ENCODE data around the gene WIPF2. TPM values are rescaled to one million over a fixed set of nuclear protein-coding genes. Genes with fewer than 3 reads are reported as not detected.

WIPF2 gene
- total and polyA plus RNA-seq, 2 donors (not counting 1 experiment from before 2014, with no cell fraction given), result 7.7 to 48.4 TPM

- no peak overlapping the region for H3K27ac Mint-ChIP-seq
- H3K4me3 Mint-ChIP-seq, result no peak overlapping the region
- Histone ChIP-seq H3K27me3 (replicated peaks in 1 of 4; ENCODE audit: control extremely low read depth in 1 of 4, control insufficient read depth in 3 of 4, insufficient read depth in 4 of 4, low read length in 3 of 4) (no peaks in the 10 kb centered on the region), H3K79me2 (ENCODE audit: control insufficient read depth, insufficient read depth, low read length) (no peaks in the 10 kb centered on the region), H3K9ac (ENCODE audit: low read length) (no peak overlapping the region), H4K20me1 (ENCODE audit: control insufficient read depth, insufficient read depth, low read length, poor library complexity, severe bottlenecking) (no peaks in the 10 kb centered on the region), H3K36me3 (replicated peaks in 1 of 2; ENCODE audit: control extremely low read depth in 1 of 2, control insufficient read depth in 1 of 2, extremely low read depth in 1 of 2, insufficient read depth in 2 of 2, low read length in 1 of 2) (no peaks in the 10 kb centered on the region), H3K4me1 (ENCODE audit: control insufficient read depth in 2 of 2, insufficient read depth in 2 of 2, low read length in 2 of 2) (no peaks in the 10 kb centered on the region), H3K27ac (ENCODE audit: low read length in 2 of 2) (no peak overlapping the region), H2AFZ (ENCODE audit: insufficient read depth, low read depth, low read length, poor library complexity, severe bottlenecking) (no peak overlapping the region), H3K4me2 (replicated peaks; ENCODE audit: low read depth, low read length, poor library complexity, severe bottlenecking) (no peak overlapping the region), H3K4me3 (ENCODE audit: control extremely low read depth in 1 of 5, extremely low read depth in 1 of 5, insufficient read depth in 1 of 5, low read depth in 2 of 5, low read length in 4 of 5) (no peak overlapping the region), H3K9me3 (ENCODE audit: control extremely low read depth in 1 of 3, control insufficient read depth in 2 of 3, insufficient read depth in 1 of 3, low read length in 2 of 3) (no peaks in the 10 kb centered on the region)
- POLR2A ChIA-PET, result no interaction called here
- no peaks in the 10 kb centered on the region for H3K4me1 Mint-ChIP-seq
- DNase-seq (no peak), ATAC-seq (ENCODE audit: low read depth) (no peak)
- no peaks in the 10 kb centered on the region for H3K27me3 Mint-ChIP-seq
- CTCF ChIA-PET, result interaction anchor here (0.6 to 30.5 kb wide), 4 partner anchors 9 to 146 kb away, joined by 3 to 871 read pairs (median 3); partner anchors contain the start of gene GJD3
- intact Hi-C loops (cut with micrococcal nuclease), result no loop called here
- TF ChIP-seq EZH2 (IDR thresholded peaks at IDR 0.05; ENCODE audit: borderline replicate concordance, insufficient read depth, low read depth, low read length, poor library complexity, severe bottlenecking), result no peak
- no peak for TF ChIP-seq CTCF (IDR thresholded peaks at IDR 0.05)
- no peaks in the 10 kb centered on the region for H3K9me3 Mint-ChIP-seq (ENCODE audit: insufficient read depth)
- 100% methylated on average over 1 of the region's 5 CpGs for WGBS (ENCODE audit: insufficient coverage)
These were observed 76.7 kb downstream of the WIPF2 start for GRCh38 chr17:40295488-40296436.

GRCh38 chr17:40297511-40297910 lies 78.4 kb downstream of the WIPF2 start:
- H3K4me3 ChIP-seq (ENCODE audit: control extremely low read depth in 1 of 5, extremely low read depth in 1 of 5, insufficient read depth in 1 of 5, low read depth in 2 of 5, low read length in 4 of 5), result no peak overlapping the region
- ChIA-PET POLR2A (no interaction called here), CTCF (interaction anchor here (1.0 to 30.5 kb wide), 4 partner anchors 8 to 497 kb away, joined by 3 to 871 read pairs (median 4); partner anchors contain the start of gene GJD3)
- H3K9me3 ChIP-seq (ENCODE audit: control extremely low read depth in 1 of 3, control insufficient read depth in 2 of 3, insufficient read depth in 1 of 3, low read length in 2 of 3), result no peaks in the 10 kb centered on the region
- H3K27ac Mint-ChIP-seq, result no peak overlapping the region
- H3K4me3 Mint-ChIP-seq, result no peak overlapping the region
- no peaks in the 10 kb centered on the region for H3K79me2 ChIP-seq (ENCODE audit: control insufficient read depth, insufficient read depth, low read length)
- DNase-seq, result no peak
- no peak overlapping the region for H2AFZ ChIP-seq (ENCODE audit: insufficient read depth, low read depth, low read length, poor library complexity, severe bottlenecking)
- no CpG with 5 or more reads among the region's 2 CpGs for WGBS (ENCODE audit: insufficient coverage)
- H4K20me1 ChIP-seq (ENCODE audit: control insufficient read depth, insufficient read depth, low read length, poor library complexity, severe bottlenecking), result no peaks in the 10 kb centered on the region
- no peaks in the 10 kb centered on the region for H3K4me1 ChIP-seq (ENCODE audit: control insufficient read depth in 2 of 2, insufficient read depth in 2 of 2, low read length in 2 of 2)
- H3K27me3 Mint-ChIP-seq, result no peaks in the 10 kb centered on the region
- H3K27ac ChIP-seq (ENCODE audit: low read length in 2 of 2), result no peak overlapping the region
- no peak for ATAC-seq (ENCODE audit: low read depth)
- H3K9me3 Mint-ChIP-seq (ENCODE audit: insufficient read depth), result no peaks in the 10 kb centered on the region
- H3K36me3 ChIP-seq (replicated peaks in 1 of 2; ENCODE audit: control extremely low read depth in 1 of 2, control insufficient read depth in 1 of 2, extremely low read depth in 1 of 2, insufficient read depth in 2 of 2, low read length in 1 of 2), result no peaks in the 10 kb centered on the region
- intact Hi-C loops (cut with micrococcal nuclease), result no loop called here
- H3K9ac ChIP-seq (ENCODE audit: low read length), result no peak overlapping the region
- no peaks in the 10 kb centered on the region for H3K4me1 Mint-ChIP-seq
- TF ChIP-seq CTCF (IDR thresholded peaks at IDR 0.05), result no peak
- TF ChIP-seq EZH2 (IDR thresholded peaks at IDR 0.05; ENCODE audit: borderline replicate concordance, insufficient read depth, low read depth, low read length, poor library complexity, severe bottlenecking), result no peak
- H3K27me3 ChIP-seq (replicated peaks in 1 of 4; ENCODE audit: control extremely low read depth in 1 of 4, control insufficient read depth in 3 of 4, insufficient read depth in 4 of 4, low read length in 3 of 4), result no peaks in the 10 kb centered on the region
- H3K4me2 ChIP-seq (replicated peaks; ENCODE audit: low read depth, low read length, poor library complexity, severe bottlenecking), result no peak overlapping the region
